H9 (cell line): ENCODE measurements around the gene CCT3. TPM values are rescaled to one million over a fixed set of nuclear protein-coding genes. Genes with fewer than 3 reads are reported as not detected.
A peak's percentile ranks its signal among the peaks of the same experiment; 100 is the strongest.

Experiments used
- DNase-seq: peaks from one replicate; pipeline ENCODE4 v3.0.0-alpha.2; 2017
- H2AFZ ChIP-seq: one replicate; pipeline ENCODE4 v1.6.1; 2013; ENCODE audit warnings: mild to moderate bottlenecking, low read length, control low read depth, moderate library complexity
- H2AK5ac ChIP-seq: 2 replicates; pipeline ENCODE4 v1.6.1; 2013; ENCODE audit warnings: low read length, control low read depth, mixed read lengths; ENCODE audit not compliant: insufficient read length
- H2BK120ac ChIP-seq: one replicate; pipeline ENCODE4 v1.6.1; 2013; ENCODE audit warnings: low read depth, mild to moderate bottlenecking, low read length, control low read depth, inconsistent platforms; ENCODE audit not compliant: poor library complexity, severe bottlenecking
- H2BK12ac ChIP-seq: 2 replicates; pipeline ENCODE4 v1.6.1; 2013; ENCODE audit warnings: low read length, control low read depth, mixed read lengths, low read depth; ENCODE audit not compliant: insufficient read length
- H2BK15ac ChIP-seq: 2 replicates; pipeline ENCODE4 v1.6.1; 2013; ENCODE audit warnings: low read depth, low read length, control low read depth
- H2BK20ac ChIP-seq: one replicate; pipeline ENCODE4 v1.6.1; 2013; ENCODE audit warnings: low read depth, mild to moderate bottlenecking, low read length, control low read depth, inconsistent platforms; ENCODE audit not compliant: poor library complexity, severe bottlenecking
- H2BK5ac ChIP-seq: 2 replicates; pipeline ENCODE4 v1.6.1; 2013; ENCODE audit warnings: low read length, control low read depth, mixed read lengths; ENCODE audit not compliant: insufficient read length
- H3K14ac ChIP-seq: 2 replicates; pipeline ENCODE4 v1.6.1; 2013; ENCODE audit warnings: low read length, control low read depth; ENCODE audit not compliant: insufficient read depth
- H3K18ac ChIP-seq: 2 replicates; pipeline ENCODE4 v1.6.1; 2013; ENCODE audit warnings: low read depth, mild to moderate bottlenecking, mixed read lengths, low read length, control low read depth; ENCODE audit not compliant: insufficient read length
- H3K23ac ChIP-seq: 2 replicates; pipeline ENCODE4 v1.6.1; 2013; ENCODE audit warnings: low read length, control low read depth, mixed read lengths, low read depth; ENCODE audit not compliant: insufficient read length
- H3K23me2 ChIP-seq: 2 replicates; pipeline ENCODE4 v1.6.1; 2013; ENCODE audit warnings: low read depth, mild to moderate bottlenecking, mixed read lengths, low read length, control low read depth; ENCODE audit not compliant: insufficient read length, poor library complexity, severe bottlenecking
- H3K27ac ChIP-seq: 2 replicates; pipeline ENCODE4 v1.5.1; 2013; ENCODE audit warnings: low read length, control low read depth, mixed read lengths, low read depth; ENCODE audit not compliant: insufficient read length
- H3K27me3 ChIP-seq: 2 replicates; pipeline ENCODE4 v1.6.1; 2013; ENCODE audit warnings: low read length, control low read depth, inconsistent platforms; ENCODE audit not compliant: insufficient read depth
- H3K4ac ChIP-seq: 2 replicates; pipeline ENCODE4 v1.6.1; 2013; ENCODE audit warnings: low read depth, mild to moderate bottlenecking, control low read depth, inconsistent platforms, low read length, moderate library complexity
- H3K4me1 ChIP-seq: 2 replicates; pipeline ENCODE4 v1.6.1; 2013; ENCODE audit warnings: low read length, control low read depth, inconsistent platforms; ENCODE audit not compliant: insufficient read depth
- H3K4me2 ChIP-seq: 2 replicates; pipeline ENCODE4 v1.6.1; 2013; ENCODE audit warnings: low read length, control low read depth, mixed read lengths; ENCODE audit not compliant: insufficient read length, insufficient read depth
- H3K56ac ChIP-seq: 2 replicates; pipeline ENCODE4 v1.6.1; 2013; ENCODE audit warnings: low read depth, mild to moderate bottlenecking, mixed read lengths, low read length, control low read depth; ENCODE audit not compliant: insufficient read length
- H3K79me1 ChIP-seq: 2 replicates; pipeline ENCODE4 v1.6.1; 2013; ENCODE audit warnings: low read depth, mild to moderate bottlenecking, moderate library complexity, low read length, control low read depth, inconsistent platforms; ENCODE audit not compliant: insufficient read depth, poor library complexity, severe bottlenecking
- H3K79me2 ChIP-seq: 2 replicates; pipeline ENCODE4 v1.6.1; 2013; ENCODE audit warnings: low read length, control low read depth, inconsistent platforms; ENCODE audit not compliant: insufficient read depth
- H3K9ac ChIP-seq: 2 replicates; pipeline ENCODE4 v1.6.1; 2013; ENCODE audit warnings: low read length, control low read depth, mixed read lengths; ENCODE audit not compliant: insufficient read length; ENCODE audit errors: extremely low read depth
- H3K9me3 ChIP-seq: one replicate; pipeline ENCODE4 v1.6.1; 2013; ENCODE audit warnings: low read depth, low read length, inconsistent platforms; ENCODE audit not compliant: control insufficient read depth
- H3T11ph ChIP-seq: one replicate; pipeline ENCODE4 v1.6.1; 2013; ENCODE audit warnings: mild to moderate bottlenecking, low read length, control low read depth, inconsistent platforms
- H4K20me1 ChIP-seq: one replicate; pipeline ENCODE4 v1.6.1; 2013; ENCODE audit not compliant: control insufficient read depth, insufficient read length, insufficient read depth
- H4K5ac ChIP-seq: 2 replicates; pipeline ENCODE4 v1.6.1; 2013; ENCODE audit warnings: low read depth, mild to moderate bottlenecking, mixed read lengths, low read length, control low read depth; ENCODE audit not compliant: insufficient read length
- H4K8ac ChIP-seq: replicated peaks from 2 replicates; pipeline ENCODE4 v1.6.1; 2013; ENCODE audit warnings: low read length, control low read depth, mixed read lengths, low read depth; ENCODE audit not compliant: insufficient read length
- H4K91ac ChIP-seq: 2 replicates; pipeline ENCODE4 v1.6.1; 2013; ENCODE audit warnings: low read depth, mild to moderate bottlenecking, moderate library complexity, mixed read lengths, low read length, control low read depth; ENCODE audit not compliant: insufficient read length
- H3K27ac Mint-ChIP-seq, 3 experiments: 2 replicates in 2 of 3; 3 replicates in 1 of 3; pipeline ENCODE4 v1.8.0; 2020 to 2021; ENCODE audit warnings: mixed read lengths in 3 of 3, mild to moderate bottlenecking in 1 of 3, moderate library complexity in 1 of 3
- H3K27me3 Mint-ChIP-seq: 2 replicates; pipeline ENCODE4 v1.8.0; 2021; ENCODE audit warnings: low read depth, mild to moderate bottlenecking, moderate library complexity, mixed read lengths
- H3K36me3 Mint-ChIP-seq, 3 experiments: 2 replicates in 2 of 3; 3 replicates in 1 of 3; pipeline ENCODE4 v1.8.0; 2020 to 2021; ENCODE audit warnings: low read depth in 3 of 3, mixed read lengths in 3 of 3; ENCODE audit not compliant: insufficient read depth in 1 of 3
- H3K4me1 Mint-ChIP-seq, 2 experiments: 2 replicates each; pipeline ENCODE4 v1.8.0; 2020; ENCODE audit warnings: mixed read lengths in 2 of 2
- H3K4me3 Mint-ChIP-seq, 2 experiments: 2 replicates in 1 of 2; 3 replicates in 1 of 2; pipeline ENCODE4 v1.8.0; 2020 to 2021; ENCODE audit warnings: mild to moderate bottlenecking in 2 of 2, mixed read lengths in 2 of 2, moderate library complexity in 1 of 2
- H3K9me3 Mint-ChIP-seq, 2 experiments: 2 replicates in 1 of 2; 3 replicates in 1 of 2; pipeline ENCODE4 v1.8.0; 2020; ENCODE audit warnings: mild to moderate bottlenecking in 2 of 2, mixed read lengths in 2 of 2, moderate library complexity in 1 of 2
- WGBS: extraction: QIAGEN DNeasy Blood & Tissue Kit; methylation state at CpG from one replicate; pipeline ENCODE4 v1.1.7; 2013; ENCODE audit warnings: missing lambda C conversion rate, low lambda C conversion rate, mixed read lengths; ENCODE audit not compliant: insufficient read length; ENCODE audit errors: extremely low coverage; 5-methylcytosine and 5-hydroxymethylcytosine counted together
- total RNA-seq: library from RNA; stranded (reverse); gene quantifications from 2 replicates; pipeline ENCODE4 v1.2.1, GENCODE V29; 2021
- TF ChIP-seq, protein P1 (sequence below): fragments of 200-600 bp; sonication (generic); conservative IDR thresholded peaks from 3 replicates; pipeline ENCODE4 v1.8.0; 2021; ENCODE audit warnings: antibody characterized with exemption, mild to moderate bottlenecking

The CCT3 gene
- total RNA-seq, 1 experiment from 2014 or later, result 524 TPM

DNA sequence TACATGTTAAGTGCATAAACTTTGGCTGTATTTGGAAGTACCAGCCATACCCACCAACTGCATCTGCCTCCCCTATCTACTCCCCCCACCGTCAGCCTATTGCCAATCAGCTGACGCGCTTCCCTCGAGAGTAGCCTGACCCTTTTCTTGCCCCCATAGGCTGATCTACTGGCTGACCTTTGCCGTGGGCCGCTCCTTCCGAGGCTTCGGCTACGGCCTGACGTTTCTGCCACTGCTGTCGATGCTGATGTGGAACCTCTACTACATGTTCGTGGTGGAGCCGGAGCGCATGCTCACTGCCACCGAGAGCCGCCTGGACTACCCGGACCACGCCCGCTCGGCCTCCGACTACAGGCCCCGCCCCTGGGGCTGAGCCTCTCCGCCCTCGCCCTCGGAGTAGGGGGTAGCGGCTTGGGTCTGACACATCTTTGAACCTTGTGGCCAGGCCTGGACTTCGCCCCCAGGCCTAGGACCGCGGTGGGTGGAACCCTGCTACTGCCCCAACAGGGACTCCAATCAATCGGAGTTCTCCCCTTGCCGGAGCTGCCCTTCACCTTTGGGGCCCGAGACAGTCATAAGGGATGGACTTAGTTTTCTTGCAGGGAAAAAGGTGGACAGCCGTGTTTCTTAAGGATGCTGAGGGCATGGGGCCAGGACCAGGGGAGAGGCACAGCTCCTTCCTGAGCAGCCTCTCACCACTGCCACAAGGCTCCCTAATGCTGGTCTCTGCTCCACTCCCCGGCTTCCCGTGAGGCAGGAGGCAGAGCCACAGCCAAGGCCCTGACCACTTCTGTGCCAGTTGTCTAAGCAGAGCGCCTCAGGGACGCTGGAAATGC lies 46.6 kb downstream of the CCT3 start:
- H3K56ac ChIP-seq, result no peak overlapping the region
- H2BK12ac ChIP-seq, result no peak overlapping the region
- H3T11ph ChIP-seq, result no peak overlapping the region
- no peak overlapping the region for H2BK120ac ChIP-seq
- H3K36me3 Mint-ChIP-seq, result peaks cover 4 to 15% (median 8%) of the 10 kb centered on the region in 3 experiments; a peak in 5 of 7 replicates
- H3K23ac ChIP-seq, result no peak overlapping the region
- no peak overlapping the region for H2BK15ac ChIP-seq
- H4K20me1 ChIP-seq, result no peaks in the 10 kb centered on the region
- no peak overlapping the region for H4K5ac ChIP-seq
- WGBS, result no CpG with 5 or more reads among the region's 37 CpGs
- TF ChIP-seq, protein P1, sequence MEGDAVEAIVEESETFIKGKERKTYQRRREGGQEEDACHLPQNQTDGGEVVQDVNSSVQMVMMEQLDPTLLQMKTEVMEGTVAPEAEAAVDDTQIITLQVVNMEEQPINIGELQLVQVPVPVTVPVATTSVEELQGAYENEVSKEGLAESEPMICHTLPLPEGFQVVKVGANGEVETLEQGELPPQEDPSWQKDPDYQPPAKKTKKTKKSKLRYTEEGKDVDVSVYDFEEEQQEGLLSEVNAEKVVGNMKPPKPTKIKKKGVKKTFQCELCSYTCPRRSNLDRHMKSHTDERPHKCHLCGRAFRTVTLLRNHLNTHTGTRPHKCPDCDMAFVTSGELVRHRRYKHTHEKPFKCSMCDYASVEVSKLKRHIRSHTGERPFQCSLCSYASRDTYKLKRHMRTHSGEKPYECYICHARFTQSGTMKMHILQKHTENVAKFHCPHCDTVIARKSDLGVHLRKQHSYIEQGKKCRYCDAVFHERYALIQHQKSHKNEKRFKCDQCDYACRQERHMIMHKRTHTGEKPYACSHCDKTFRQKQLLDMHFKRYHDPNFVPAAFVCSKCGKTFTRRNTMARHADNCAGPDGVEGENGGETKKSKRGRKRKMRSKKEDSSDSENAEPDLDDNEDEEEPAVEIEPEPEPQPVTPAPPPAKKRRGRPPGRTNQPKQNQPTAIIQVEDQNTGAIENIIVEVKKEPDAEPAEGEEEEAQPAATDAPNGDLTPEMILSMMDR, result no peak
- H3K4me2 ChIP-seq, result peak overlapping the region; percentile 48
- H2BK5ac ChIP-seq, result no peak overlapping the region
- H3K4me1 ChIP-seq, result no peaks in the 10 kb centered on the region; the same call in 1 of the 2 replicates
- H3K79me1 ChIP-seq, result no peaks in the 10 kb centered on the region
- peaks cover 8% of the 10 kb centered on the region for H3K23me2 ChIP-seq
- no peak overlapping the region for H2AFZ ChIP-seq
- no peak overlapping the region for H2BK20ac ChIP-seq
- no peak overlapping the region for H4K8ac ChIP-seq
- no peaks in the 10 kb centered on the region for H3K27me3 Mint-ChIP-seq
- peaks cover 10 to 18% of the 10 kb centered on the region in 2 experiments for H3K4me1 Mint-ChIP-seq
- H3K9ac ChIP-seq, result peak overlapping the region; percentile 64
- H3K79me2 ChIP-seq, result no peaks in the 10 kb centered on the region
- H4K91ac ChIP-seq, result no peak overlapping the region
- no peak overlapping the region for H3K4ac ChIP-seq
- H3K9me3 Mint-ChIP-seq, result no peaks in the 10 kb centered on the region
- H3K4me3 Mint-ChIP-seq, result peak overlapping the region; percentile 82 to 89
- no peaks in the 10 kb centered on the region; the same call in 1 of the 2 replicates for H3K27me3 ChIP-seq
- peak overlapping the region; percentile 48 to 96 (median 95) for H3K27ac Mint-ChIP-seq
- no peak overlapping the region for H3K18ac ChIP-seq
- H3K14ac ChIP-seq, result no peak overlapping the region
- no peak overlapping the region for H3K27ac ChIP-seq
- no peaks in the 10 kb centered on the region for H3K9me3 ChIP-seq
- H2AK5ac ChIP-seq, result no peak overlapping the region
- DNase-seq, result peak; percentile 97
